CD4-positive, alpha-beta T cell (primary cell): ENCODE results near the gene TCP11L1. TPM values are rescaled to one million over a fixed set of nuclear protein-coding genes. Genes with fewer than 3 reads are reported as not detected.
A peak's percentile ranks its signal among the peaks of the same experiment; 100 is the strongest.

Source experiments
- ATAC-seq: fragments of 200-7000 bp; cut with Tn5 transposase; one replicate; pipeline ENCODE4 v1.10.0; 2022; ENCODE audit warnings: mild to moderate bottlenecking; ENCODE audit not compliant: poor library complexity
- CTCF ChIA-PET: fragments of 350-600 bp; sonication (Branson Sonifier 250); formaldehyde crosslinking; loops from one replicate; lab custom pipeline; 2021; ENCODE audit warnings: antibody characterized with exemption, inconsistent platforms; lab: Charles Lee
- POLR2A ChIA-PET: fragments of 350-600 bp; sonication (Branson Sonifier 250); formaldehyde crosslinking; loops from one replicate; lab custom pipeline; 2021; ENCODE audit warnings: antibody characterized with exemption, inconsistent platforms; lab: Charles Lee
- DNase-seq, 14 experiments: peaks; one replicate each; pipeline ENCODE4 v3.0.0-alpha.2; 2013 to 2020; ENCODE audit warnings: mixed read lengths in 2 of 14
- H3K27ac ChIP-seq, 2 donors: one replicate each; pipeline versions ENCODE4 v1.5.1 to v1.7.0; 2013; ENCODE audit warnings: low read length in 2 of 2, low read depth in 1 of 2, mild to moderate bottlenecking in 1 of 2
- H3K27me3 ChIP-seq, 2 experiments: 1 replicate in 1 of 2; 2 replicates in 1 of 2; pipeline versions ENCODE4 v1.6.1 to v1.7.0; 2013; ENCODE audit warnings: low read length in 2 of 2, control low read depth in 1 of 2, mild to moderate bottlenecking in 1 of 2, moderate library complexity in 1 of 2; ENCODE audit not compliant: insufficient read depth in 2 of 2, control insufficient read depth in 1 of 2
- H3K36me3 ChIP-seq: one replicate; pipeline ENCODE4 v1.6.1; 2013; ENCODE audit warnings: low read length, control low read depth; ENCODE audit not compliant: insufficient read depth
- H3K4me1 ChIP-seq: one replicate; pipeline ENCODE4 v1.6.1; 2013; ENCODE audit warnings: low read length, control low read depth; ENCODE audit not compliant: insufficient read depth
- H3K4me3 ChIP-seq: one replicate; pipeline ENCODE4 v1.5.1; 2013; ENCODE audit warnings: mild to moderate bottlenecking, low read length, moderate library complexity
- H3K9me3 ChIP-seq, 2 experiments: 1 replicate in 1 of 2; 2 replicates in 1 of 2; pipeline versions ENCODE4 v1.6.1 to v1.7.0; 2013; ENCODE audit warnings: low read length in 2 of 2, mild to moderate bottlenecking in 2 of 2, control low read depth in 1 of 2, moderate library complexity in 1 of 2; ENCODE audit not compliant: control insufficient read depth in 1 of 2, insufficient read depth in 1 of 2
- H3K27ac Mint-ChIP-seq: one replicate; pipeline ENCODE4 v1.8.0; 2020; ENCODE audit warnings: mixed read lengths
- H3K27me3 Mint-ChIP-seq: one replicate; pipeline ENCODE4 v1.8.0; 2021; ENCODE audit warnings: mixed read lengths
- H3K36me3 Mint-ChIP-seq: one replicate; pipeline ENCODE4 v1.8.0; 2021; ENCODE audit warnings: low read depth, mixed read lengths
- H3K4me1 Mint-ChIP-seq: one replicate; pipeline ENCODE4 v1.8.0; 2021; ENCODE audit warnings: low read depth, mixed read lengths
- H3K4me3 Mint-ChIP-seq: one replicate; pipeline ENCODE4 v1.8.0; 2020; ENCODE audit warnings: mild to moderate bottlenecking, mixed read lengths
- H3K9me3 Mint-ChIP-seq: one replicate; pipeline ENCODE4 v1.8.0; 2020; ENCODE audit warnings: mixed read lengths
- CTCF ChIP-seq: fragments of 200-600 bp; IDR thresholded peaks from one replicate; pipeline ENCODE4 v1.8.0; 2022; ENCODE audit warnings: antibody characterized with exemption, mild to moderate bottlenecking
- intact Hi-C, 2 experiments: fragments of 100-400 bp; cut with DNase I in 1 of 2; cut with micrococcal nuclease in 1 of 2; formaldehyde crosslinking; loops; one replicate each; pipeline versions ENCODE4 v1.15.1 to v1.9.0; 2023 to 2025; cut with DNase I, micrococcal nuclease
- total RNA-seq, 174 experiments: library from RNA in 2 of 174; stranded (reverse) in 2 of 174; gene quantifications; one replicate each; pipeline ENCODE4 v1.2.3 and lab custom pipeline; 2021 to 2026

TCP11L1 gene
- total RNA-seq, 2 experiments from 2014 or later, result 9.8 to 11.9 TPM

GRCh38 chr11:33017478-33017877, 21.9 kb upstream of the TCP11L1 start:
- Histone ChIP-seq H3K4me3 (no peak overlapping the region), H3K4me1 (peaks cover 17% of the 10 kb centered on the region), H3K36me3 (no peaks in the 10 kb centered on the region), H3K9me3 (peaks cover 0 to 5% of the 10 kb centered on the region in 2 experiments), H3K27ac (no peak overlapping the region), H3K27me3 (peaks cover 12 to 15% of the 10 kb centered on the region in 2 experiments)
- Mint-ChIP-seq H3K27ac (no peak overlapping the region), H3K27me3 (peaks cover 10% of the 10 kb centered on the region), H3K9me3 (no peaks in the 10 kb centered on the region), H3K4me3 (peak overlapping the region; percentile 39), H3K36me3 (no peaks in the 10 kb centered on the region), H3K4me1 (peaks cover 54% of the 10 kb centered on the region)
- ATAC-seq, result no peak
- DNase-seq, result no peak
- CTCF ChIA-PET, result no interaction called here
- intact Hi-C loops, result loop anchor here (2.0 to 10.0 kb wide), 2 partner anchors 19 to 123 kb away; partner anchors contain the start of gene QSER1 (in 1 of the 2)
- no peak for TF ChIP-seq CTCF
- POLR2A ChIA-PET, result interaction anchor here (0.9 kb wide), 1 partner anchor 43 kb away, joined by 3 read pairs; no protein-coding TSS in a partner anchor

GRCh38 chr11:33017965-33018364, 21.4 kb upstream of the TCP11L1 start:
- intact Hi-C loops, result loop anchor here (2.0 to 10.0 kb wide), 2 partner anchors 19 to 123 kb away; partner anchors contain the start of gene QSER1 (in 1 of the 2)
- no peak for TF ChIP-seq CTCF
- peaks cover 51% of the 10 kb centered on the region for H3K4me1 Mint-ChIP-seq
- no peaks in the 10 kb centered on the region for H3K9me3 Mint-ChIP-seq
- H3K36me3 Mint-ChIP-seq, result no peaks in the 10 kb centered on the region
- peak overlapping the region; percentile 39 for H3K4me3 Mint-ChIP-seq
- ATAC-seq (no peak), DNase-seq (no peak)
- no peak overlapping the region for H3K4me3 ChIP-seq
- no peak overlapping the region for H3K27ac ChIP-seq
- ChIA-PET POLR2A (no interaction called here), CTCF (no interaction called here)
- H3K27me3 ChIP-seq, result peaks cover 12 to 15% of the 10 kb centered on the region in 2 experiments
- peaks cover 15% of the 10 kb centered on the region for H3K4me1 ChIP-seq
- peaks cover 0 to 5% of the 10 kb centered on the region in 2 experiments for H3K9me3 ChIP-seq
- no peak overlapping the region for H3K27ac Mint-ChIP-seq
- no peaks in the 10 kb centered on the region for H3K36me3 ChIP-seq
- peaks cover 10% of the 10 kb centered on the region for H3K27me3 Mint-ChIP-seq

- TF ChIP-seq CTCF, result no peak
- Histone ChIP-seq H3K4me1 (peaks cover 15% of the 10 kb centered on the region), H3K27me3 (peaks cover 12 to 15% of the 10 kb centered on the region in 2 experiments), H3K9me3 (peaks cover 0 to 5% of the 10 kb centered on the region in 2 experiments), H3K36me3 (no peaks in the 10 kb centered on the region), H3K4me3 (no peak overlapping the region), H3K27ac (no peak overlapping the region)
- peaks cover 42% of the 10 kb centered on the region for H3K4me1 Mint-ChIP-seq
- ATAC-seq, result no peak
- H3K9me3 Mint-ChIP-seq, result no peaks in the 10 kb centered on the region
- H3K36me3 Mint-ChIP-seq, result no peaks in the 10 kb centered on the region
- no peak overlapping the region for H3K4me3 Mint-ChIP-seq
- ChIA-PET POLR2A (interaction anchor here (1.1 kb wide), 1 partner anchor 13 kb away, joined by 4 read pairs; no protein-coding TSS in a partner anchor), CTCF (no interaction called here)
- no peak overlapping the region for H3K27ac Mint-ChIP-seq
- H3K27me3 Mint-ChIP-seq, result peaks cover 10% of the 10 kb centered on the region
- no peak for DNase-seq
- intact Hi-C loops, result loop anchor here in 1 of 2 experiments (10.0 kb wide), 1 partner anchor 124 kb away; the partner anchor contains the start of gene QSER1
These were observed 20.5 kb upstream of the TCP11L1 start for GRCh38 chr11:33018840-33019239.
